HepG2 (cell line): ENCODE results near the gene NAA25. TPM values are rescaled to one million over a fixed set of nuclear protein-coding genes. Genes with fewer than 3 reads are reported as not detected.
A peak's percentile ranks its signal among the peaks of the same experiment; 100 is the strongest.

ENCODE experiments used
- ATAC-seq: fragments of 200-7000 bp; cut with Tn5 transposase; 3 replicates; pipeline ENCODE4 v1.9.1; 2020; ENCODE audit warnings: mild to moderate bottlenecking, moderate library complexity
- BruUV-seq: library from RNA; stranded (reverse); fragments of 400-500 nt; replicated peaks from 2 replicates; lab custom pipeline; 2021; lab: Mats Ljungman, UMichigan
- CTCF ChIA-PET: fragments of 300-600 bp; formaldehyde crosslinking; extraction: SDS; loops from one replicate; lab custom pipeline; 2021; ENCODE audit warnings: low total read pairs, inconsistent platforms, low intra/inter-chr PET ratio; lab: Yijun Ruan, JAX
- POLR2A ChIA-PET: fragments of 350-600 bp; sonication (Branson Sonifier 250); formaldehyde crosslinking; loops from one replicate; lab custom pipeline; 2020; ENCODE audit warnings: antibody characterized with exemption, inconsistent platforms; lab: Yijun Ruan, JAX
- DNase-seq: peaks from one replicate; pipeline ENCODE4 v3.0.0-alpha.2; 2015; ENCODE audit warnings: low spot score
- FAIRE-seq: peaks from 3 replicates; lab custom pipeline; 2011; peaks lifted over from hg19 to GRCh38; lab: Jason Lieb, UNC
- H2AFZ ChIP-seq: one replicate; pipeline ENCODE4 v1.6.1; 2011; ENCODE audit warnings: low read length, inconsistent platforms
- H3K27ac ChIP-seq: fragments of 300-600 bp; 3 replicates; pipeline ENCODE4 v1.8.0; 2011; ENCODE audit warnings: mixed run types, mild to moderate bottlenecking, mixed read lengths, low read length, inconsistent platforms; ENCODE audit not compliant: insufficient read depth; ENCODE audit errors: extremely low read length
- H3K27me3 ChIP-seq, 2 experiments: fragments of 200-600 bp in 1 of 2; 2 replicates in 1 of 2; 3 replicates in 1 of 2; pipeline versions ENCODE4 v1.6.0 to v1.8.0; 2011; ENCODE audit warnings: low read length in 2 of 2, mild to moderate bottlenecking in 2 of 2, moderate library complexity in 2 of 2, inconsistent platforms in 1 of 2; ENCODE audit not compliant: insufficient read depth in 2 of 2, control insufficient read depth in 1 of 2
- H3K36me3 ChIP-seq, 2 experiments: fragments of 200-600 bp in 1 of 2; replicated peaks in 1 of 2; 2 replicates in 1 of 2; 3 replicates in 1 of 2; pipeline versions ENCODE4 v1.5.1 to v1.8.0; 2011; ENCODE audit warnings: low read length in 2 of 2, inconsistent platforms in 1 of 2; ENCODE audit not compliant: insufficient read depth in 2 of 2, control insufficient read depth in 1 of 2
- H3K4me1 ChIP-seq: 2 replicates; pipeline ENCODE4 v1.5.1; 2012; ENCODE audit warnings: low read length, inconsistent platforms; ENCODE audit not compliant: insufficient read depth
- H3K4me2 ChIP-seq: 2 replicates; pipeline ENCODE4 v1.6.0; 2011; ENCODE audit warnings: low read depth, low read length, inconsistent platforms
- H3K4me3 ChIP-seq, 3 experiments: fragments of 200-600 bp in 1 of 3; sonication (generic), shearing (Covaris generic) in 1 of 3; replicated peaks in 1 of 3; 2 replicates each; pipeline ENCODE4 v1.5.1; 2011 to 2016; ENCODE audit warnings: low read length in 3 of 3, inconsistent platforms in 2 of 3, low read depth in 2 of 3, mild to moderate bottlenecking in 2 of 3, control low read depth in 1 of 3, mixed read lengths in 1 of 3; ENCODE audit not compliant: insufficient read depth in 1 of 3
- H3K79me2 ChIP-seq: one replicate; pipeline ENCODE4 v1.6.1; 2011; ENCODE audit warnings: low read length, inconsistent platforms; ENCODE audit not compliant: insufficient read depth
- H3K9ac ChIP-seq: 2 replicates; pipeline ENCODE4 v1.6.0; 2011; ENCODE audit warnings: mild to moderate bottlenecking, low read depth, low read length, inconsistent platforms; ENCODE audit not compliant: insufficient read depth
- H3K9me3 ChIP-seq: 2 replicates; pipeline ENCODE4 v1.5.1; 2012; ENCODE audit warnings: mild to moderate bottlenecking, low read length
- H4K20me1 ChIP-seq: 2 replicates; pipeline ENCODE4 v1.6.0; 2011; ENCODE audit warnings: inconsistent platforms, mild to moderate bottlenecking, low read length, moderate library complexity; ENCODE audit not compliant: insufficient read depth
- FOSL2 ChIP-seq: sonication (generic); formaldehyde crosslinking; IDR thresholded peaks from 2 replicates; pipeline ENCODE4 v1.4.0; 2020; ENCODE audit warnings: missing genetic modification reagents
- JUND ChIP-seq: sonication (generic); formaldehyde crosslinking; IDR thresholded peaks from 2 replicates; pipeline ENCODE4 v1.8.0; 2022; ENCODE audit warnings: mild to moderate bottlenecking, missing genetic modification reagents
- MEF2D ChIP-seq: sonication (generic); formaldehyde crosslinking; IDR thresholded peaks from 2 replicates; pipeline ENCODE4 v1.5.1; 2020; ENCODE audit warnings: mild to moderate bottlenecking, missing genetic modification reagents
- NFE2L2 ChIP-seq: fragments of 150-350 bp; IDR thresholded peaks from 2 replicates; pipeline ENCODE4 v1.6.1; 2014; ENCODE audit warnings: low read length
- ZBTB8A ChIP-seq: sonication (generic); formaldehyde crosslinking; IDR thresholded peaks from 2 replicates; pipeline ENCODE4 v1.4.0; 2020; ENCODE audit warnings: mild to moderate bottlenecking, low read depth, missing genetic modification reagents, borderline replicate concordance
- ZFP36L2 ChIP-seq: sonication (generic); formaldehyde crosslinking; IDR thresholded peaks from 2 replicates; pipeline ENCODE4 v1.4.0; 2020; ENCODE audit warnings: missing genetic modification reagents
- WGBS: methylation state at CpG from one replicate; pipeline ENCODE4 v1.1.6; 2017; ENCODE audit warnings: low lambda C conversion rate; 5-methylcytosine and 5-hydroxymethylcytosine counted together
- in situ Hi-C: cut with HindIII; loops from 2 replicates; pipeline ENCODE4 v1.10.0; 2017; ENCODE audit warnings: low pct_unique_long_range_greater_than_20kb; ENCODE audit not compliant: extremely low pct_ligation_motif_present
- intact Hi-C: fragments of 100-400 bp; cut with micrococcal nuclease; formaldehyde crosslinking; loops from one replicate; pipeline ENCODE4 v1.10.0; 2022; ENCODE audit not compliant: unreplicated experiment
- polyA plus RNA-seq, 8 experiments: library from polyadenylated mRNA; depleted of rRNA in 3 of 8; stranded (reverse) in 7 of 8; unstranded in 1 of 8; fragments of >200 nt; fragmentation: Illumina TruSeq in 4 of 8; extraction: Trizol in 4 of 8; gene quantifications; 2 replicates each; pipeline versions ENCODE4 v1.2.1 to v1.2.3, GENCODE V29; 2011 to 2016; ENCODE audit warnings: low read depth in 4 of 8, missing spikeins in 1 of 8, mixed read lengths in 1 of 8; ENCODE audit not compliant: insufficient read depth in 1 of 8
- total RNA-seq, 5 experiments: library from RNA; depleted of rRNA; stranded (reverse); fragments of >200 nt; fragmentation: Illumina TruSeq; extraction: Trizol; gene quantifications; 2 replicates each; pipeline ENCODE4 v1.2.3, GENCODE V29; 2016; ENCODE audit warnings: low read depth in 1 of 5

NAA25 gene
- total and polyA plus RNA-seq, 2 of the 13 experiments (the other 11 are each of a cell fraction or from before 2014, with no cell fraction given) = 11.4 to 32.0 TPM

GRCh38 chr12:112005419-112006395 is 102.9 kb downstream of the NAA25 start:
- no peak for TF ChIP-seq ZFP36L2 (CRISPR knock-in tag)
- 0 out of 2 replicates have a peak, but pooled peaks have one; percentile 13 for TF ChIP-seq FOSL2
- TF ChIP-seq MEF2D (CRISPR knock-in tag) = no peak
- TF ChIP-seq NFE2L2 = 0 out of 2 replicates have a peak, but pooled peaks have one; percentile 14
- peak; percentile 57 for ATAC-seq
- ChIA-PET CTCF (no interaction called here), POLR2A (interaction anchor here (1.2 kb wide), 1 partner anchor 8 kb away, joined by 7 read pairs; the partner anchor contains the start of genes ERP29 and TMEM116)
- WGBS = 84% methylated on average over 6 of the region's 6 CpGs
- Histone ChIP-seq H3K9me3 (no peaks in the 10 kb centered on the region), H3K4me1 (peaks cover 14% of the 10 kb centered on the region), H3K79me2 (no peaks in the 10 kb centered on the region), H3K4me2 (no peak overlapping the region), H3K27me3 (no peaks in the 10 kb centered on the region; a peak in 1 of 5 replicates), H3K4me3 (no peak overlapping the region), H3K36me3 (0 out of 5 replicates have a peak, but pooled peaks cover 0 to 3% of the 10 kb centered on the region in 2 experiments), H3K9ac (no peak overlapping the region), H3K27ac (no peak overlapping the region), H4K20me1 (no peaks in the 10 kb centered on the region), H2AFZ (no peak overlapping the region)
- no peak for FAIRE-seq
- no TSS peak for BruUV-seq
- no peak for DNase-seq
- in situ Hi-C loops = no loop called here
- intact Hi-C loops = no loop called here

DNA sequence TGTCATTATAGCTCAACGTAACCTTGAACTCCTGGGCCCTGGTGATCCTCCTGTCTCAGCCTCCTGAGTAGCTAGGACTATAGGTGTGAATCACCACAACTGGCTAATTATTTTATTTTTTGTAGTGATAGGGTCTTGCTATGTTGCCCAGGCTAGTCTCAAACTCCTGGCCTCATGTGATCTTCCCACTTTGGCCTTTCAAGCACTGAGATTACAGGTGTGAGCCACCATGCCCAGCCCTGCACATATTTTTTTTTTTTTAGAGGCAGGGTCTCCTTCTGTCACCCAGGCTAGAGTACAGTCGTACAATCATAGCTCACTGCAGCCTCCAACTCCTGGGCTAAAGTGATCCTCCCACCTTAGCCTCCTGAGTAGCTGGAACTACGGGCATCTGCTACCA is 104.5 kb downstream of the NAA25 start:
- Histone ChIP-seq H3K9me3 (no peaks in the 10 kb centered on the region), H3K27ac (no peak overlapping the region), H3K27me3 (no peaks in the 10 kb centered on the region; a peak in 1 of 5 replicates), H3K4me3 (no peak overlapping the region), H4K20me1 (no peaks in the 10 kb centered on the region), H3K79me2 (no peaks in the 10 kb centered on the region), H3K36me3 (0 out of 5 replicates have a peak, but pooled peaks cover 0 to 3% of the 10 kb centered on the region in 2 experiments), H3K9ac (no peak overlapping the region), H2AFZ (no peak overlapping the region), H3K4me1 (peaks cover 11% of the 10 kb centered on the region), H3K4me2 (no peak overlapping the region)
- TF ChIP-seq JUND (CRISPR knock-in tag) (no peak), ZBTB8A (CRISPR knock-in tag) (no peak)
- ChIA-PET CTCF (no interaction called here), POLR2A (interaction anchor here (1.2 kb wide), 1 partner anchor 9 kb away, joined by 7 read pairs; the partner anchor contains the start of genes ERP29 and TMEM116)
- intact Hi-C loops = no loop called here
- no peak for DNase-seq
- 97% methylated on average over 3 of the region's 3 CpGs for WGBS
- ATAC-seq = no peak
- no TSS peak for BruUV-seq
- in situ Hi-C loops = no loop called here
- no peak for FAIRE-seq
